ENCODE results near the gene SQSTM1. TPM values are rescaled to one million over a fixed set of nuclear protein-coding genes. Genes with fewer than 3 reads are reported as not detected.
"Not testable (repeated sequence)": the region's sequence is repeated elsewhere in the genome, so short reads cannot be mapped to it uniquely, and the experiment has no call there.

SQSTM1 gene
- total RNA-seq, 2 experiments from 2014 or later: 105 to 123 TPM

- no peak for ATAC-seq
- CTCF ChIA-PET: interaction anchor here (1.4 kb wide), 1 partner anchor 106 kb away, joined by 4 read pairs; no protein-coding TSS in a partner anchor
- POLR2A ChIA-PET: no interaction called here
- Mint-ChIP-seq H3K36me3 (ENCODE audit: low read depth) (peaks cover 17% of the 10 kb centered on the region), H3K4me3 (no peak overlapping the region), H3K27me3 (no peaks in the 10 kb centered on the region), H3K27ac (no peak overlapping the region), H3K9me3 (no peaks in the 10 kb centered on the region), H3K4me1 (ENCODE audit: low read depth) (peaks cover 4% of the 10 kb centered on the region)
- intact Hi-C loops (cut with micrococcal nuclease): no loop called here
- no peak for DNase-seq
- no peak for TF ChIP-seq CTCF (IDR thresholded peaks at IDR 0.05)
These were observed 47.8 kb downstream of the SQSTM1 start for GRCh38 chr5:179868541-179868940.

DNA sequence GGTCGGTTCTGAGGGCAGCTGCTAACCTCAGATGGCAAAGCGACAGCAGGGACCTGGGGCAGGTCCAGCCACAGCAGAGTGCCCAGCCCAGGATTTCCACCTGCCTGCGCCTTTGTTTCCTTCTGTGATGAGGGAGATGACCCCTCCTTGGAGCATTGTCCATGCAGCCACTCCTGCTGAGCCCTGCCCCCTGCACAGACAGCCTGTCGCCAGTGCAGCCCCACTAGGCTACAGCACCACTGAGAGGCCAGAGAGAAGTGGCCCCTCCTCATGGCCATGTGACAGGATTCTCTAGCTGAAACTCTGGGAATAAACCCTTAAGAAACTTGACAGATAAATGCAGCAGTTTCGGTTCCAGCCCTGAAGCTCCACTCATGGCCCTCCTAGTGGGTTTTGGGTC is 48.4 kb downstream of the SQSTM1 start:
- peaks cover 15% of the 10 kb centered on the region for H3K36me3 Mint-ChIP-seq (ENCODE audit: low read depth)
- H3K4me3 Mint-ChIP-seq: no peak overlapping the region
- H3K9me3 Mint-ChIP-seq: no peaks in the 10 kb centered on the region
- TF ChIP-seq CTCF (IDR thresholded peaks at IDR 0.05): no peak
- CTCF ChIA-PET: interaction anchor here (1.9 kb wide), 1 partner anchor 106 kb away, joined by 5 read pairs; no protein-coding TSS in a partner anchor
- no peaks in the 10 kb centered on the region for H3K27me3 Mint-ChIP-seq
- DNase-seq (no peak), ATAC-seq (no peak)
- H3K4me1 Mint-ChIP-seq (ENCODE audit: low read depth): peaks cover 4% of the 10 kb centered on the region
- POLR2A ChIA-PET: no interaction called here
- no peak overlapping the region for H3K27ac Mint-ChIP-seq
- intact Hi-C loops (cut with micrococcal nuclease): no loop called here

DNA sequence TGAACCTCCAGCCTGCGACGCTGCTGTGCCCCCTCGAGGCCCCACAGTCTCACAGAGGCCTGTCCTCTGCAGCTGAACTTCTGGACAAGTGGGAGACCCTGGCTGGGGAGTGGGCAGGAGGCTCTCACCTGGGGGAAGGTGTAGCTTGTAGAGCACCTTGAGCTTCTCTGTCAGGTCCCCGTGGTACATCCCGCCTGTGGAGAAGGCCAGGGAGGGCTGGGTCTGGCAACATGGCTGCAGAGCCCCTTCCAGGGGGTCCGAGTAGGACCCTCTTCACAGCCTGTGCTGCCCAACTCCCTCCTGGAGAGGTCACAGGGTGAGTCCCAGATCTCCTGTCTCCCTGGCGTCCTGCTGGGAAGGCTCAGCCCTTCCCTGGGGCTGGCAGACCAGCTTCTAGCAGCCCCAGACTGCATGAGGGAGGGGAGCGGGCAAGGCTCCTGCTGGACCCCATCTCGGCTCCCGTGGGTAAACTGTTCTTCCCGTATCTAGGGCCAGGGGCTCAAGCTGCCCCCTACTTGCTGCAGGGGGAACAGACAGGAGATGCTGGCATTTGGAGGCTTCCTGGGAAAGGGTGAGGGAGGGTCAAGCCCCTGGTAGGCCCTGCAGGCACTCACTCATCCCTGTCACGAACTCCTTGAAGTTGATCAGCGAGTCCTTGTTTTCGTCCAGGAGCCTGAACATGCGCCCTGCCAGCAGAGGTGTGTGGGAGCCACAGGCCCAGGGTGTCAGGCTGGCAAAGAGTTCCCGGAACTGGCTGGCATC is 49.1 kb downstream of the SQSTM1 start:
- intact Hi-C loops (cut with micrococcal nuclease): no loop called here
- Mint-ChIP-seq H3K27me3 (no peaks in the 10 kb centered on the region), H3K9me3 (no peaks in the 10 kb centered on the region), H3K36me3 (ENCODE audit: low read depth) (peaks cover 16% of the 10 kb centered on the region), H3K27ac (no peak overlapping the region), H3K4me1 (ENCODE audit: low read depth) (peaks cover 4% of the 10 kb centered on the region), H3K4me3 (no peak overlapping the region)
- ChIA-PET CTCF (interaction anchor here (0.8 to 1.9 kb wide), 4 partner anchors 36 to 107 kb away, joined by 3 to 5 read pairs (median 3); no protein-coding TSS in a partner anchor), POLR2A (no interaction called here)
- DNase-seq: no peak
- TF ChIP-seq CTCF (IDR thresholded peaks at IDR 0.05): no peak
- ATAC-seq: no peak

GRCh38 chr5:179870403-179870903 is 49.7 kb downstream of the SQSTM1 start:
- no peak overlapping the region for H3K27ac Mint-ChIP-seq
- ATAC-seq: peak; percentile 52
- DNase-seq: peak; percentile 20
- intact Hi-C loops (cut with micrococcal nuclease): no loop called here
- H3K27me3 Mint-ChIP-seq: no peaks in the 10 kb centered on the region
- POLR2A ChIA-PET: no interaction called here
- H3K9me3 Mint-ChIP-seq: no peaks in the 10 kb centered on the region
- H3K4me1 Mint-ChIP-seq (ENCODE audit: low read depth): peaks cover 4% of the 10 kb centered on the region
- peaks cover 19% of the 10 kb centered on the region for H3K36me3 Mint-ChIP-seq (ENCODE audit: low read depth)
- CTCF ChIA-PET: interaction anchor here (0.8 to 1.9 kb wide), 5 partner anchors 35 to 108 kb away, joined by 3 to 5 read pairs (median 3); no protein-coding TSS in a partner anchor
- H3K4me3 Mint-ChIP-seq: no peak overlapping the region
- peak; percentile 37 for TF ChIP-seq CTCF (IDR thresholded peaks at IDR 0.05)

- ATAC-seq: no peak
These were observed 50.2 kb downstream of the SQSTM1 start for GRCh38 chr5:179870952-179871351.

DNA sequence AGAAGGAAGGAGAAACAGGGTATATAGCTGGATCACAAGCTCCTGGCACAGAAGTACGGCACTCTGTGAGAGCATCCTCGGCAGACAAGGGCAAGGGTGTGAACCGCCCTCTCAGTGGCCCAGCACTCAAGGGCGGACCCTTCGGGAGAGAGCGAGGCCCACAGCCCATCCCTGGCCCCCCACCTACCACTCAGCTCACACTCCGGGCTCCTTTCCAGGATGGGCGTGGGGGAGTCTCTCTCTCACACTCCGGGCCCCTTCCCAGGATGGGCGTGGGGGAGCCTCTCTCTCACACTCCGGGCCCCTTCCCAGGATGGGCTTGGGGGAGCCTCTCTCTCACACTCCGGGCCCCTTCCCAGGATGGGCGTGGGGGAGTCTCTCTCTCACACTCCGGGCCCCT is 50.8 kb downstream of the SQSTM1 start:
- DNase-seq; H3K9me3 Mint-ChIP-seq; H3K27ac Mint-ChIP-seq; ATAC-seq; intact Hi-C loops (cut with micrococcal nuclease); H3K27me3 Mint-ChIP-seq; H3K4me1 Mint-ChIP-seq (ENCODE audit: low read depth); H3K4me3 Mint-ChIP-seq: not testable (repeated sequence)
- peaks cover 20% of the 10 kb centered on the region for H3K36me3 Mint-ChIP-seq (ENCODE audit: low read depth)
- ChIA-PET CTCF (interaction anchor here (0.7 to 1.4 kb wide), 3 partner anchors 43 to 220 kb away, joined by 4 read pairs; no protein-coding TSS in a partner anchor), POLR2A (interaction anchor here (0.9 kb wide), 1 partner anchor 8 kb away, joined by 3 read pairs; no protein-coding TSS in a partner anchor)

More at GRCh38 chr5:179870952-179871351, 50.2 kb downstream of the SQSTM1 start:
- Mint-ChIP-seq H3K27me3 (no peaks in the 10 kb centered on the region), H3K27ac (no peak overlapping the region), H3K36me3 (ENCODE audit: low read depth) (peaks cover 20% of the 10 kb centered on the region), H3K9me3 (no peaks in the 10 kb centered on the region), H3K4me1 (ENCODE audit: low read depth) (peaks cover 4% of the 10 kb centered on the region), H3K4me3 (no peak overlapping the region)
- no peak for DNase-seq
- CTCF ChIA-PET: interaction anchor here (0.7 to 1.9 kb wide), 6 partner anchors 35 to 220 kb away, joined by 3 to 5 read pairs (median 4); no protein-coding TSS in a partner anchor
- POLR2A ChIA-PET: interaction anchor here (0.9 kb wide), 1 partner anchor 9 kb away, joined by 3 read pairs; no protein-coding TSS in a partner anchor
- intact Hi-C loops (cut with micrococcal nuclease): no loop called here
- TF ChIP-seq CTCF (IDR thresholded peaks at IDR 0.05): no peak

Data from activated CD8-positive, alpha-beta T cell treated with anti-CD3 and anti-CD28 coated beads for 36 hours (primary cell).